Activated T-cell treated with anti-CD3 and anti-CD28 coated beads, Interleukin-2, amount 50 U/mL, for 48 hours (primary cell): Measurements from ENCODE around the gene TTLL10.

ENCODE experiments used
- DNase-seq, 2 experiments: peaks; one replicate each; pipeline ENCODE4 v3.0.0-alpha.2; 2020

TTLL10 gene

DNA sequence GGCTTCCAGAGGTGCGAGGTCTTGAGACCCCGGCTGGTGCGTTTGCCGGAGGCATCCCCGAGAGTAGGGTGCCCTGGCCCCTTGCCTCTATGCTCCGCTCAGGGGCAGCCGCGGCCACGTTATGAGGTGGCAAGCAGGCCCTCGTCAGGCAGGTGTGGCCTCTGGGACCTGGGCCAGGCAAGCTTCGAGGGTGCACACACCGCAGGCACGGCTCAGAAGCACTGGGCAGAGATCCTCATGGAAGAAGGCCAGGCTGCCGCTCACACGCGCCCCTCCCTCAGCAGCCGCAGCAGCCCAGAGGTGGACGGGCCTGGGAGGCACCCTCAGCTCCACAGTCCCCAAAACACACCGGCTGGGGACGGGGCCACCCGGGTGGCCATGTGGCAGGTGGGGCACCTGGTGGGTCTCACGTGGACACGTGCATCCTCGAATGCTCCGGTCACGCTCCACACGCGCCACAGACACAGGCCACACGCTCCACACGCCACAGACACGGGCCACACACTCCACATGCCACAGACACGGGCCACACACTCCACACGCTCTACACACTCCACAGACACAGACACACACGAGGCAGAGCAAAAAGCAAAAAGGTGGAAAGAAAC lies 51.7 kb downstream of the TTLL10 start:
- no peak for DNase-seq

DNA sequence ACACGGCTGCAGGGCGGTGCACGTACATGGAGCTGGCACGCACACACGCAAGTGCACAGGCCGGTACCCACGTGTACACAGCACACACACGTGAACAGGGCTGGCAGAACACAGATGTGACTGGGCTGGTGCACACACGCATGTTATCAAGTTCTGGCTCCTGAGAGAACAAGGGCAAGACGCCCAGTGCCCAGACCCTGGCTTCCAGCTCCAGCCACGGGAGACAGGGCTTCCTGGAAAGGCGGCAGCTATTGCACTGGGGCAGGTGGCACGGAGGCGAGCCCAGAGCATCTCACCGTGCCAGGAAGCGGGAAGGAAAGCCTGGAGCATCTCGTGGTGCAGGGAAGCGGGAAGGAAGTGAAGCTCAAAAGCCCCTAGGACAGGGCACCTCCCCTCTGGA lies 52.2 kb downstream of the TTLL10 start:
- no peak for DNase-seq

GRCh38 chr1:1226566-1227362 lies 53.1 kb downstream of the TTLL10 start:
- DNase-seq, result no peak

DNA sequence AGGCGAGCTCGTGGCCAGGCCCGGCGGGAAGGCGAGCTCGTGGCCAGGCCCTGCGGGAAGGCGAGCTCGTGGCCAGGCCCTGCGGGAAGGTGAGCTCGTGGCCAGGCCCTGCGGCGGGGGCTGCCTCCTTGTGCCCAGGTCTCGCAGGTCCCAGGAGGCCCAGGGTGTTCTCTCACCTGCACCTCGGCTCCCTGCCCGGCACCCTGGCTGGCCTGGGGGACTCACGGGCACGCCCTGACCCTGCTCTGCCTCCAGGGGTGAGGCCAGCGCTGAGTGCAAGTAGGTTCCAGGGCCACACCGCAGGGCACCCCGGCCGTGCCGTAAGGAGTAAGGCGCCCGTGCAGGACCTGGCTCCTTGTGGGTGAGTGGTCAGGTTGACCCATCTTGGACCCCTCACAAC lies 53.7 kb downstream of the TTLL10 start:
- DNase-seq, result no peak

GRCh38 chr1:1228187-1228586 lies 54.5 kb downstream of the TTLL10 start:
- DNase-seq, result no peak

DNA sequence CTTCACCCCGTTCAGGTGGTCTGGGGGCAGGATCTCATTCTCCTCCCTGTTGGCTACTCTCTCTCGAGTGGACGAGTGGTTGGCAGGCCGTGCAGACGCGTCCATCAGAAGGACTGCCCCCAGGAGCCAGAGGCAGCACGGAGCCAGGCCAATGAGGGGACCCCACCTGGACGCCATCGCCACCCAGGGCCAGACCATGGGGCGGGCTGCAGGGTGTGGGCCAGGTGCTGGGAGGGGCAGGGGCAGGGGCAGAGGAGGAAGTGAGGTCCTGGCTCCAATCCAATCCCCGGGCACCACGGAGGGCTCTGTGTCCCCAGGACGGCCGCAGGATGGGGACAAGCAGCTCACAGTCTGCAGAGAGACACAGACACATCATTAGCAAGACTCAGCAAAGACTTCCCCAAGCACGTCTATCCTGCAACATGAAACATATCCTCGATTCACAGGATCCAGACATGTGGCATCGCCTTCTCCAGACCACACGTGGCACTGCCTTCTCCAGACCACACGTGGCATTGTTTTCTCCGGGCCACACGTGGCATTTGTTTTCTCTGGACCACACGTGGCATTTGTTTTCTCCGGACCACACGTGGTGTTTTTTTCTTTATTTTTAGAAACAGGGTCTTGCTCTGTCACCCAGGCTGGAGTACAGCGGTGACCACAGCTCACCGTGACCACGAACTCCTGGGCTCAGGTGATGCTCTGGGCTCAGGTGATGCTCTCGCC lies 55.1 kb downstream of the TTLL10 start:
- no peak for DNase-seq

DNA sequence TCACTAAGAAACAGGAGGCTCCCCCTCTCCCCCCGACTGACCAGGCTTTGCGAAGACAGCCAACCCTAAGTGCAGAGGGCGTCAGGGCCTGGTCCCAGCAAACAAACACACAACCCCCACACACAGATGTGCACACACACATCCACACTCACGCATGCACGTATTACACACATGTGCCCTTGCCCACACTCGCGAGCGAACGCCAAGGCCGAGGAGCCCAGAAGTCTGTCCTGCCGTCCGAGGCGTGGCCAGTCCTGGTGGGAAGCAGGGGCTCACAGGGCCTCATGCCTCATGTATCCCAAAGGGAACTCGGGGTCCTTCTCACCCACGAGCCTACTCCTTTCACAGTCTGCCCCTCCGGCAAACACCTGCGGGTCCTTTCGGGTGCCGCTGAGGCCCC lies 56.1 kb downstream of the TTLL10 start:
- DNase-seq, result no peak

GRCh38 chr1:1230656-1231399 lies 57.1 kb downstream of the TTLL10 start:
- no peak for DNase-seq

DNA sequence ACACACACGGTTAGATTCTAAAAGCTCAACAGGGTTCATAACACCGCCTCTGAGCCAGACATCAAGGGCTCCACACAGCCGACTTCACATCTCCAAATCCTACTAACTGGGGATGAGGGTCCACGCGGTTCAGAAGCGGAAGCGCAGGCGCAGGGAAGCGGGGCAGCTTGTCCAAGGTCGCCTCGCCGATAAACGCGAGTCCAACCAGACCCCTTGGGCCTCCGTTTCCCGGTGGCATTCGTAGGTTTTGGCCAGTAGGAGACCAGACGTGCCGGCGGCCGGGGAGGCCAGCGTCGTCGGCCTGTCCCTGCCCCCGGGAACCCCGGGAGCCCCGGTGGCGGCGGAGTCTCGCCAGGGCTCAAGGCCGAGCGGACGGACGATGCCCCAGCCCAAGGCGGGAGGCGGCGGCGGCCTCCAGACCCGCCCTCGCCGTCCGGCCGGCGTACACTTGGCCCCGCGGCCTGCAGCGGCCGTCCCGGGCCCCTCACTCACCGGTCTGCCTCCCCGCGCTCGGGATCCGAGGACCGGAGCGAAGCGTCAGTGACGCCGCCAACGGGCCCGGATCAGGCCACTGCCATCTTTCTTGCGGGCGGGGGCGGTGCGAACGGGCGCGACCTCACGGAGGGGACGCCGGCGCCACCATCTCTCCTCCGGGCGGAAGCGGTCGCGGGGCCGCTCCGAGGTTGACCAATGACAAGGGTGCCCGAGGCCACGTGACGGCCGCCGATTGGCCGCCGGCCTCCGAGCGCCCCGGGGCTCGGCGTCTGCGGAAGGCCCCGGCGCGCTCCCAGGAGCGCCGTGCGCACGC lies 57.9 kb downstream of the TTLL10 start, which contains the start of gene SDF4:
SDF4 (minus strand) TSS at position 602 of the 808 bp plus-strand sequence. CDS start 3,229 bp downstream, outside the sequence.
- DNase-seq, result peak; percentile 96 to 97

DNA sequence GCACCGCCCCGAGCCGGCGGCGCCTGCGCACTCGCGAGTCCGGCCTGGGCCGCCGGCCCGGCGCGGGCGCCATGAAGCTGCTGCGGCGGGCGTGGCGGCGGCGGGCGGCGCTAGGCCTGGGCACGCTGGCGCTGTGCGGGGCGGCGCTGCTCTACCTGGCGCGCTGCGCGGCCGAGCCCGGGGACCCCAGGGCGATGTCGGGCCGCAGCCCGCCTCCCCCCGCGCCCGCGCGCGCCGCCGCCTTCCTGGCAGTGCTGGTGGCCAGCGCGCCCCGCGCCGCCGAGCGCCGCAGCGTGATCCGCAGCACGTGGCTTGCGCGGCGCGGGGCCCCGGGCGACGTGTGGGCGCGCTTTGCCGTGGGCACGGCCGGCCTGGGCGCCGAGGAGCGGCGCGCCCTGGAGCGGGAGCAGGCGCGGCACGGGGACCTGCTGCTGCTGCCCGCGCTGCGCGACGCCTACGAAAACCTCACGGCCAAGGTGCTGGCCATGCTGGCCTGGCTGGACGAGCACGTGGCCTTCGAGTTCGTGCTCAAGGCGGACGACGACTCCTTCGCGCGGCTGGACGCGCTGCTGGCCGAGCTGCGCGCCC lies 58.6 kb downstream of the TTLL10 start, which contains the start of gene B3GALT6:
B3GALT6 (plus strand) TSS at position 30 of the 588 bp plus-strand sequence; CDS start at position 72, 42 bp downstream.
- DNase-seq, result no peak

DNA sequence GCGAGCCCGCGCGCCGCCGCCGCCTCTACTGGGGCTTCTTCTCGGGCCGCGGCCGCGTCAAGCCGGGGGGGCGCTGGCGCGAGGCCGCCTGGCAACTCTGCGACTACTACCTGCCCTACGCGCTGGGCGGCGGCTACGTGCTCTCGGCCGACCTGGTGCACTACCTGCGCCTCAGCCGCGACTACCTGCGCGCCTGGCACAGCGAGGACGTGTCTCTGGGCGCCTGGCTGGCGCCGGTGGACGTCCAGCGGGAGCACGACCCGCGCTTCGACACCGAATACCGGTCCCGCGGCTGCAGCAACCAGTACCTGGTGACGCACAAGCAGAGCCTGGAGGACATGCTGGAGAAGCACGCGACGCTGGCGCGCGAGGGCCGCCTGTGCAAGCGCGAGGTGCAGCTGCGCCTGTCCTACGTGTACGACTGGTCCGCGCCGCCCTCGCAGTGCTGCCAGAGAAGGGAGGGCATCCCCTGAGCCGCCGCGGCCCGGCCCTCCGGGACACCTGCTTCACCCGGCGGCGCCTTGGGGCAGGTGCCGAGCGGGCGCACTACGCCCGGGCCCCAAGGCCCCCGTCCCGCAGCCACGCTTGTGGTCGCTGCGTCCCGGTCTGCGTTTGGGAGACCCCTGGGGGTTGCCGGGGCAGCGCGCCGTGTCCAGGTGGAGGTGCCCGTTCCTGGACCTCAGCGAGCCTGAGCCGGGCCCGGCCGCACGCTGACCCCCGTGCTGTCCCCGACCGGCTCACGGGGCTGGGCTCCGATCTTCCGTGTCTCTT lies 59.3 kb downstream of the TTLL10 start:
- no peak for DNase-seq

GRCh38 chr1:1233567-1233892 lies 59.9 kb downstream of the TTLL10 start:
- DNase-seq, result no peak

DNA sequence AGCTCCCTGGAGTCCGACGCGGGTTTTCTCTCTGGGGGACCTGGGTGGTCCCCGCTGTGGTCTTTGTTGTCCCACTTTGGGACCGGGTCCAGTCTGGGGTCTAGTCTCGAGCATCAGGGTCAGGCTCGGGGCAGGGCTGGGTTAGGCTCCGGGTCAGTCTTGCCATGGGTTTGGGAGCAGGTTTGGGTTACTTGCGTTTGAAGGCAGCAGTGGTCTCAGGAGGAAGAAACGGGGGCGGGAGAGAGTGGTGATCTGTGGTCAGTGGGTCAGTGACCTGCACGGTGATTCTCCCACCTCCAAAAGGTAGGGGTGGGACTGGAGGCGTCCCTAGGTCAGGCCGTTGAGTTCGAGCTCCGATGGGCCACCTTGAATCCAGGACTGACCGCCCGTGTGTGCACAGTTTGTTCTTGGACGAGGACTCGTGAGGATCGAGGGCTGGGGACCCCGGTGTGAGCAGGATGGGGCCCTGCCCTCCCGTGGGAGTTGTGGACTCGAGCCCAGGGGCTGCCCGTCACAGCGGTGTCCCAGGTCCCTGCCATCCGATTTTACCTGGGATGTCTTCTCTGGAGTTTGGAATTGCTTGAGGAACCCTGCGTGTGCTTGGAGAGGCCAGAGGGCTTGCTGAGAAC lies 60.6 kb downstream of the TTLL10 start:
- DNase-seq, result no peak

GRCh38 chr1:1235016-1235744 lies 61.5 kb downstream of the TTLL10 start:
- no peak for DNase-seq

DNA sequence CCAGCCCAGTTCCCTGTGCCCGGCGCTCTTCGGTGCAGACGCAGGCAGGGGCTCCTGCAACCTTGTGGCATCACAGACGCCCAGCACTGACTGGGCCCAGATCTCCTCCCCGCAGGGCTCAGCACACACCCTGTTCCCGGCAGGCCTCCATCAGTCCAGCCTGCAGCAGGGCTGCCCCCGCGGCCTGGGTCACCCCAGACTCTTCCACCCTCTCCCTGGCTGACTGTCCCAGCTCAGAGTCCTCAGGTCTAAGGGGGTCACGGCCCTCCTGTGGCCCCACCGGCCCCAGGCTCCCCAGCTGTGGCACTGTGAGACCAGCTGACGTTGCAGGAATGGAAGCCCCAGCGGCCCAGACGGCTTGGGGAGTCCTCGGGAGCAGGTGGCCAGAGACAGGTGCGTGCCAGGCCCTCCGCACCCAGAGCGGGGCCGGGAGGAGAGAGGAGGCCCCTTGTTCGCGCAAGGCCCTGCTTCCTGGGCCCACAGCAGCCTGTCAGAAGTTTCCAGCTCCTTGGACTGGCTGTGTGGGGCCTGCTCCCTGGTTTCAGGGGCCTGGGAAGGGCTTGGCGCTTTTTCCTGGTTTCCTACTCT lies 62.6 kb downstream of the TTLL10 start:
- no peak for DNase-seq

DNA sequence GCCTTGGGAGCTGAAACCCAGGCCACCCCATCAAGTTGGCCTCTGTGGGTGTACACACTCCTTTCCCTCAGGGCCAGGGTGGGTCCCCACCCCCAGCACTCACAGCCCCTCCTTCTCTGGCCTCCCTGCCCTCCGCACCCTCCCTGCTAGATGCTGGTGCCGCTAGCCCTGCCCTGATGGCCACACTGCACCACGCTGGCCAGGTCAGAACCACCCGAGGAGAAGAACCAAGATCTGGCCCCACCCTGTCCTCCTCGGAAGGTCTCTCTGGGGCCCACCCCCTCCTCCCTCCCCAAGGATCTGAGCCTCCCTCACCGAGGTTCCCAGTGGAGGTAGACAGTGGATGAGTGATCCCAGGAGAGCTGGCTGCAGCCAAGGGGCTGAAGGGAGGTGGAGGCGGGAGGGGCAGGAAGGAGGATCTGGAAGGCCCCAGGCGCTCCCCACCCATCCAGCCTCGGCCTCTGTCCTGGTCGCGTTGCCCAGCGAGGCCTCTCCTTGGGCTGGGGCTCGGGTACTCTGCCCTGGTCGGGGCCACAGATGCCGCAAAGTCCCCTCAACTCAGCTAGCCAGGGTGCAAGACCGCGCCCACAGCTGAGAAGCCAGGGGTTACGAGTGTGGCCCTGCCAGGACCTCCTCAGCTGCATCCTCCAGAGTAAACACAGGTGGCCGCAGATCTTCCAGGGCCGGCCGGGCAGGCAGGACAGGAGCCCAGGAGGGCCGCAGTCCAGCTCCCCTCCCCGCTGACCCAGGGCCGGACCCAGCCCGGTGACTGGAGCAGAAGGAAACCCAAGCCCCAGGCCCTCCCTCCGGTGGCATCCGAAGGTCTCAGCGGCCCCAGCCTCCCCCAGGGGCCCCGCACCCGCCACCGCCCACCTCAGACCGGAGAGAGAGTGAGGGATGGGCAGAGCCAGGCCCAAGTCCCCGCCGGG lies 63.5 kb downstream of the TTLL10 start:
- no peak for DNase-seq

DNA sequence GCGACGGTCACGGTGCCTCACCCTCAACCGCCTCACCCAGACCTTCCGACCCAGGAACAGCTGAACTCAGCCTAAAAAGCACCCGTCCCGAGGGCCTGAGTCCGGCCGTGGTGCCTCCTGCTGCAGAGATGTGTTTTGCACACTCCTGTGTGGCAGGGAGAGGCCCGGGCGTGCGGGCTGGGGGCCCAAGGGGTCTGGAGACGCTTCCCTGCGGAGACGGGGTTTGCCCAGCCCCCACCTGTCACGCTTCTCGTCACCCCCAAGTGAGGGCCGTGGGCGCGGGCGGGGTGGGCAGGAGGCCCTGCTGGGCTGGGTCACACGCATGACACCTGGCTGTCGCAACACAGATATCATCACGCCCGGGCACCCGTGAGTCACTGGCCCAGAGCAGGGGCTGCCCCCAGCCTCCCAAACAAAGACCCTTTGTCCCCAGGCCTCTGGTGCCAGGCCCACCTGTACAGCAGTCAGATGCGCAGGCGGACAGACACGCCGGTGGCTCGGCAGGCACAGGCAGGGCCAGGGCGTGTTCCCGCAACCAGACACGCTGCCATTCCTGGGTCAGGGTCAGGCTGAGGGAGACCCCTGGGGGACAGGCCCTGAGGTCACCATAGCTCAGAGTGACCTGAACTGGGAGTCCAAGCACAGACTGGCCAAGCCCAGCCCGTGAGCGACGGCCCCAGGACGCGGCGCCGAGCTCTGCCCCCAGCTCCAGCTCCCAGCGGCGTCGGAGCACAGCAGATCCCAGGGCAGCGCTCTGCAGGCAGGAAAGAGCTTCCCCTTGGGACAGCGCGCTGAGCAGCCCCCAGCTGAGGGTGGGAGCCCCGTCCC lies 64.4 kb downstream of the TTLL10 start:
- no peak for DNase-seq
